VCaP (cell line): ENCODE results near the gene HCN3.
A peak's percentile ranks its signal among the peaks of the same experiment; 100 is the strongest.

Source experiments
- H3K27ac ChIP-seq: fragments of 450-650 bp; 2 replicates; pipeline ENCODE4 v1.5.1; 2017
- CTCF ChIP-seq: fragments of 450-650 bp; conservative IDR thresholded peaks from 2 replicates; pipeline ENCODE4 v1.5.1; 2017; ENCODE audit warnings: mild to moderate bottlenecking, moderate library complexity

Gene HCN3

GRCh38 chr1:155313261-155313660, 36.0 kb downstream of the HCN3 start:
- H3K27ac ChIP-seq: no peak overlapping the region
- TF ChIP-seq CTCF: no peak

- H3K27ac ChIP-seq: no peak overlapping the region
- TF ChIP-seq CTCF: no peak
Observed at GRCh38 chr1:155316922-155317321, 39.7 kb downstream of the HCN3 start.

GRCh38 chr1:155318082-155318481, 40.8 kb downstream of the HCN3 start:
- no peak for TF ChIP-seq CTCF
- no peak overlapping the region for H3K27ac ChIP-seq

- H3K27ac ChIP-seq: 0 out of 2 replicates have a peak overlapping the region, but pooled peaks have one; percentile 86
- TF ChIP-seq CTCF: no peak
Observed at GRCh38 chr1:155319536-155319935, 42.3 kb downstream of the HCN3 start.

- peak overlapping the region; percentile 86; the same call in 1 of the 2 replicates for H3K27ac ChIP-seq
- TF ChIP-seq CTCF: no peak
Observed at GRCh38 chr1:155320252-155320651, 43.0 kb downstream of the HCN3 start.

GRCh38 chr1:155320661-155321617, 43.7 kb downstream of the HCN3 start, which contains the start of gene RUSC1:
Gene RUSC1 (plus strand): TSS chr1:155320894. CDS start chr1:155321774, 880 bp downstream.
- peak within 1 kb of the TSS; percentile 86 for H3K27ac ChIP-seq
- TF ChIP-seq CTCF: no peak

GRCh38 chr1:155321639-155322503, 44.6 kb downstream of the HCN3 start:
- peak overlapping the region; percentile 86 for H3K27ac ChIP-seq
- no peak for TF ChIP-seq CTCF
